Activated CD4-positive, CD25-positive, alpha-beta regulatory T cell treated with anti-CD3 and anti-CD28 coated beads, Interleukin-2, amount 50 U/mL, for 24 hours (primary cell): ENCODE measurements around the gene CLEC3A.
"Not testable (repeated sequence)": the region's sequence is repeated elsewhere in the genome, so short reads cannot be mapped to it uniquely, and the experiment has no call there.

Experiments
- ATAC-seq, 2 donors: fragments of 150-1000 bp; cut with Tn5 transposase; one replicate each; pipeline ENCODE4 v1.10.0; 2021; ENCODE audit warnings: mild to moderate bottlenecking in 1 of 2, moderate library complexity in 1 of 2

The CLEC3A gene

GRCh38 chr16:78034530-78034929 lies 12.2 kb downstream of the CLEC3A start:
- ATAC-seq = no peak

GRCh38 chr16:78035012-78035411 lies 12.7 kb downstream of the CLEC3A start:
- no peak for ATAC-seq

- no peak for ATAC-seq
Measured at GRCh38 chr16:78040396-78040795, 18.0 kb downstream of the CLEC3A start.

- no peak for ATAC-seq
Measured at GRCh38 chr16:78045865-78046581, 23.7 kb downstream of the CLEC3A start.

- ATAC-seq = no peak
Measured at GRCh38 chr16:78048319-78048718, 26.0 kb downstream of the CLEC3A start.

GRCh38 chr16:78050734-78051400 lies 28.5 kb downstream of the CLEC3A start:
- no peak for ATAC-seq

GRCh38 chr16:78057803-78058564 lies 35.6 kb downstream of the CLEC3A start:
- no peak for ATAC-seq

GRCh38 chr16:78059806-78060205 lies 37.5 kb downstream of the CLEC3A start:
- not testable (repeated sequence) for ATAC-seq

- ATAC-seq = no peak
Measured at GRCh38 chr16:78060295-78060694, 37.9 kb downstream of the CLEC3A start.

- ATAC-seq = no peak
Measured at GRCh38 chr16:78060809-78061208, 38.5 kb downstream of the CLEC3A start.

- no peak for ATAC-seq
Measured at GRCh38 chr16:78065319-78065718, 43.0 kb downstream of the CLEC3A start.

GRCh38 chr16:78069913-78070312 lies 47.6 kb downstream of the CLEC3A start:
- ATAC-seq = no peak

- no peak for ATAC-seq
Measured at GRCh38 chr16:78072275-78072674, 49.9 kb downstream of the CLEC3A start.

GRCh38 chr16:78075800-78076199 lies 53.5 kb downstream of the CLEC3A start:
- ATAC-seq = no peak

- ATAC-seq = no peak
Measured at GRCh38 chr16:78081341-78081740, 59.0 kb downstream of the CLEC3A start.
